Breast epithelium (tissue), 4 donors: Measurements from ENCODE around the gene IRX4. TPM values are rescaled to one million over a fixed set of nuclear protein-coding genes. Genes with fewer than 3 reads are reported as not detected.

Experiments
- DNase-seq, 2 donors: peaks; one replicate each; pipeline ENCODE4 v3.0.0-alpha.2; 2019; ENCODE audit warnings: low spot score in 2 of 2
- H3K27ac ChIP-seq, 2 donors: fragments of 200-600 bp; sonication (generic) in 1 of 2; one replicate each; pipeline ENCODE4 v1.5.1; 2016 to 2019; ENCODE audit warnings: mild to moderate bottlenecking in 1 of 2
- H3K27me3 ChIP-seq, 2 donors: fragments of 200-600 bp; sonication (generic) in 1 of 2; one replicate each; pipeline versions ENCODE4 v1.5.1 to v1.6.0; 2017 to 2019; ENCODE audit warnings: control low read depth in 1 of 2, mild to moderate bottlenecking in 1 of 2
- H3K36me3 ChIP-seq: fragments of 200-600 bp; one replicate; pipeline ENCODE4 v1.5.1; 2019
- H3K4me1 ChIP-seq, 2 donors: fragments of 200-600 bp; sonication (generic); one replicate each; pipeline ENCODE4 v1.5.1; 2016 to 2019; ENCODE audit warnings: control low read depth in 1 of 2
- H3K4me3 ChIP-seq, 3 donors: fragments of 200-600 bp; sonication (generic); 1 replicate in 2 of 3; 2 replicates in 1 of 3; pipeline ENCODE4 v1.5.1; 2016 to 2019; ENCODE audit warnings: mild to moderate bottlenecking in 3 of 3, moderate library complexity in 2 of 3
- H3K9me3 ChIP-seq, 2 donors: fragments of 200-600 bp; sonication (generic) in 1 of 2; one replicate each; pipeline ENCODE4 v1.5.1; 2016 to 2019; ENCODE audit warnings: control low read depth in 1 of 2
- CTCF ChIP-seq, 3 donors: fragments of 450-650 bp; IDR thresholded peaks; one replicate each; pipeline ENCODE4 v1.5.1; 2016 to 2017; ENCODE audit warnings: antibody characterized with exemption in 3 of 3, mild to moderate bottlenecking in 3 of 3, moderate library complexity in 3 of 3
- POLR2A ChIP-seq: fragments of 450-650 bp; IDR thresholded peaks from one replicate; pipeline ENCODE4 v1.6.1; 2016; ENCODE audit warnings: antibody characterized with exemption, mild to moderate bottlenecking, moderate library complexity
- POLR2AphosphoS5 ChIP-seq, 3 donors: sonication (generic); formaldehyde crosslinking; IDR thresholded peaks; one replicate each; pipeline ENCODE4 v1.6.1; 2017; ENCODE audit warnings: antibody characterized with exemption in 3 of 3
- intact Hi-C: fragments of 100-400 bp; cut with DNase I; formaldehyde crosslinking; loops from one replicate; pipeline ENCODE4 v1.15.1; 2023; ENCODE audit warnings: low total_unique reads
- total RNA-seq, 3 donors: library from RNA; depleted of rRNA; stranded (reverse); fragments of >200 nt; gene quantifications; one replicate each; pipeline ENCODE4 v1.1.0, GENCODE V29; 2016

The IRX4 gene
- total RNA-seq, 3 donors from 2014 or later: 0.64 to 9.5 (median 2.6) TPM

GRCh38 chr5:1867114-1867814, 15.5 kb downstream of the IRX4 start:
- Histone ChIP-seq H3K27ac (no peak overlapping the region), H3K36me3 (no peaks in the 10 kb centered on the region), H3K4me3 (no peak overlapping the region), H3K4me1 (no peaks in the 10 kb centered on the region), H3K9me3 (no peaks in the 10 kb centered on the region), H3K27me3 (peaks cover 0 to 41% of the 10 kb centered on the region in 2 donors)
- intact Hi-C loops: no loop called here
- DNase-seq: no peak
- TF ChIP-seq CTCF (IDR thresholded peaks at IDR 0.05) (no peak), POLR2A (no peak), POLR2AphosphoS5 (IDR thresholded peaks at IDR 0.05) (no peak)

- no peak overlapping the region for H3K27ac ChIP-seq
- TF ChIP-seq POLR2AphosphoS5 (IDR thresholded peaks at IDR 0.05) (no peak), POLR2A (no peak), CTCF (IDR thresholded peaks at IDR 0.05) (no peak)
- H3K36me3 ChIP-seq: no peaks in the 10 kb centered on the region
- intact Hi-C loops: no loop called here
- no peaks in the 10 kb centered on the region for H3K4me1 ChIP-seq
- H3K4me3 ChIP-seq: no peak overlapping the region
- DNase-seq: no peak
- no peaks in the 10 kb centered on the region for H3K9me3 ChIP-seq
- H3K27me3 ChIP-seq: peaks cover 0 to 41% of the 10 kb centered on the region in 2 donors
Observed at GRCh38 chr5:1865948-1866347, 16.8 kb downstream of the IRX4 start.

GRCh38 chr5:1865486-1865885, 17.2 kb downstream of the IRX4 start:
- TF ChIP-seq POLR2A: no peak
- no peak for TF ChIP-seq POLR2AphosphoS5 (IDR thresholded peaks at IDR 0.05)
- TF ChIP-seq CTCF (IDR thresholded peaks at IDR 0.05): no peak
- no peak overlapping the region for H3K27ac ChIP-seq
- H3K4me3 ChIP-seq: no peak overlapping the region

GRCh38 chr5:1864896-1865440, 17.8 kb downstream of the IRX4 start:
- intact Hi-C loops: no loop called here
- no peak for DNase-seq
- peaks cover 0 to 41% of the 10 kb centered on the region in 2 donors for H3K27me3 ChIP-seq

More at GRCh38 chr5:1865486-1865885, 17.2 kb downstream of the IRX4 start:
- Histone ChIP-seq H3K36me3 (no peaks in the 10 kb centered on the region), H3K9me3 (no peaks in the 10 kb centered on the region), H3K4me1 (no peaks in the 10 kb centered on the region), H3K27me3 (peaks cover 0 to 41% of the 10 kb centered on the region in 2 donors)
- intact Hi-C loops: no loop called here
- DNase-seq: no peak

More at GRCh38 chr5:1864896-1865440, 17.8 kb downstream of the IRX4 start:
- TF ChIP-seq POLR2A (no peak), CTCF (IDR thresholded peaks at IDR 0.05) (no peak), POLR2AphosphoS5 (IDR thresholded peaks at IDR 0.05) (no peak)
- no peaks in the 10 kb centered on the region for H3K4me1 ChIP-seq
- no peaks in the 10 kb centered on the region for H3K36me3 ChIP-seq
- H3K27ac ChIP-seq: no peak overlapping the region
- H3K9me3 ChIP-seq: no peaks in the 10 kb centered on the region
- no peak overlapping the region for H3K4me3 ChIP-seq
